ENCODE results near the gene SRP9. TPM values are rescaled to one million over a fixed set of nuclear protein-coding genes. Genes with fewer than 3 reads are reported as not detected.

SRP9 gene
- total and polyA plus RNA-seq, 2 experiments from 2014 or later = 640 to 728 TPM

DNA sequence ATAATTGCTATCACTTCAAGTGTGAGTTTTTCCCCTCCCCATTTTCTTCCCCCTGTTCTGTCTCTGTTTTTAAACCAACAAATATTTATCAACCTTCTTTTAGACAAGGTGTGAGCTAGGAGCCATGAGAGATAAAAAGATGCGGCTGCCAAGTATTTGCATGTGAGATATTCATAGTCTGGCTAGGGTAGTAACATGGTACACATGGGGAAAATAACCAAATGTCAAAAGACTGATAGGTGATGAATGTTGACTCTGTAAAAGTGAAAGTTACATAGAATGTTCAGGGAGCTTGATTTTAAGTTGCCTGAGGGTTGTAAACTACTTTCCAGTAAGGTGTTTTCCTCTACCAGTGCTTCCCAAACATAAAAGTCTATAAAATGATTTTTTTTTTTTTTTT lies 25.4 kb upstream of the SRP9 start:
- Mint-ChIP-seq H3K9me3 (no peaks in the 10 kb centered on the region), H3K36me3 (ENCODE audit: low read depth) (no peaks in the 10 kb centered on the region), H3K27ac (no peak overlapping the region), H3K27me3 (ENCODE audit: insufficient read depth, low read depth, poor library complexity) (peaks cover 4% of the 10 kb centered on the region), H3K4me1 (peaks cover 26% of the 10 kb centered on the region), H3K4me3 (no peak overlapping the region)
- Histone ChIP-seq H3K27ac (ENCODE audit: low read depth) (no peak overlapping the region), H3K4me1 (ENCODE audit: insufficient read depth) (no peaks in the 10 kb centered on the region; the same call in 1 of the 2 replicates), H3K4me3 (no peak overlapping the region), H3K9me2 (ENCODE audit: insufficient read depth) (no peaks in the 10 kb centered on the region), H3F3A (replicated peaks; ENCODE audit: low read depth) (no peaks in the 10 kb centered on the region; the same call in 1 of the 2 replicates), H4K20me1 (replicated peaks; ENCODE audit: insufficient read depth) (no peaks in the 10 kb centered on the region), H2AFZ (no peak overlapping the region), H3K27me3 (ENCODE audit: insufficient read depth) (no peaks in the 10 kb centered on the region), H3K36me3 (ENCODE audit: insufficient read depth) (no peaks in the 10 kb centered on the region), H3K4me2 (no peak overlapping the region), H3K79me2 (replicated peaks; ENCODE audit: insufficient read depth) (no peaks in the 10 kb centered on the region)
- TF ChIP-seq NANOG (IDR thresholded peaks at IDR 0.05; ENCODE audit: borderline replicate concordance) (no peak), EZH2 (IDR thresholded peaks at IDR 0.05; ENCODE audit: low read depth, unreplicated experiment) (no peak), ZNF331 (CRISPR knock-in tag; IDR thresholded peaks at IDR 0.05; ENCODE audit: low read depth) (no peak), POLR2AphosphoS5 (IDR thresholded peaks at IDR 0.05; ENCODE audit: low read depth) (no peak), CREB1 (CRISPR knock-in tag; IDR thresholded peaks at IDR 0.05; ENCODE audit: low read depth) (no peak)
- TF ChIP-seq, protein P1, sequence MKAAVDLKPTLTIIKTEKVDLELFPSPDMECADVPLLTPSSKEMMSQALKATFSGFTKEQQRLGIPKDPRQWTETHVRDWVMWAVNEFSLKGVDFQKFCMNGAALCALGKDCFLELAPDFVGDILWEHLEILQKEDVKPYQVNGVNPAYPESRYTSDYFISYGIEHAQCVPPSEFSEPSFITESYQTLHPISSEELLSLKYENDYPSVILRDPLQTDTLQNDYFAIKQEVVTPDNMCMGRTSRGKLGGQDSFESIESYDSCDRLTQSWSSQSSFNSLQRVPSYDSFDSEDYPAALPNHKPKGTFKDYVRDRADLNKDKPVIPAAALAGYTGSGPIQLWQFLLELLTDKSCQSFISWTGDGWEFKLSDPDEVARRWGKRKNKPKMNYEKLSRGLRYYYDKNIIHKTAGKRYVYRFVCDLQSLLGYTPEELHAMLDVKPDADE (IDR thresholded peaks at IDR 0.05) = no peak
- TF ChIP-seq, protein P2, sequence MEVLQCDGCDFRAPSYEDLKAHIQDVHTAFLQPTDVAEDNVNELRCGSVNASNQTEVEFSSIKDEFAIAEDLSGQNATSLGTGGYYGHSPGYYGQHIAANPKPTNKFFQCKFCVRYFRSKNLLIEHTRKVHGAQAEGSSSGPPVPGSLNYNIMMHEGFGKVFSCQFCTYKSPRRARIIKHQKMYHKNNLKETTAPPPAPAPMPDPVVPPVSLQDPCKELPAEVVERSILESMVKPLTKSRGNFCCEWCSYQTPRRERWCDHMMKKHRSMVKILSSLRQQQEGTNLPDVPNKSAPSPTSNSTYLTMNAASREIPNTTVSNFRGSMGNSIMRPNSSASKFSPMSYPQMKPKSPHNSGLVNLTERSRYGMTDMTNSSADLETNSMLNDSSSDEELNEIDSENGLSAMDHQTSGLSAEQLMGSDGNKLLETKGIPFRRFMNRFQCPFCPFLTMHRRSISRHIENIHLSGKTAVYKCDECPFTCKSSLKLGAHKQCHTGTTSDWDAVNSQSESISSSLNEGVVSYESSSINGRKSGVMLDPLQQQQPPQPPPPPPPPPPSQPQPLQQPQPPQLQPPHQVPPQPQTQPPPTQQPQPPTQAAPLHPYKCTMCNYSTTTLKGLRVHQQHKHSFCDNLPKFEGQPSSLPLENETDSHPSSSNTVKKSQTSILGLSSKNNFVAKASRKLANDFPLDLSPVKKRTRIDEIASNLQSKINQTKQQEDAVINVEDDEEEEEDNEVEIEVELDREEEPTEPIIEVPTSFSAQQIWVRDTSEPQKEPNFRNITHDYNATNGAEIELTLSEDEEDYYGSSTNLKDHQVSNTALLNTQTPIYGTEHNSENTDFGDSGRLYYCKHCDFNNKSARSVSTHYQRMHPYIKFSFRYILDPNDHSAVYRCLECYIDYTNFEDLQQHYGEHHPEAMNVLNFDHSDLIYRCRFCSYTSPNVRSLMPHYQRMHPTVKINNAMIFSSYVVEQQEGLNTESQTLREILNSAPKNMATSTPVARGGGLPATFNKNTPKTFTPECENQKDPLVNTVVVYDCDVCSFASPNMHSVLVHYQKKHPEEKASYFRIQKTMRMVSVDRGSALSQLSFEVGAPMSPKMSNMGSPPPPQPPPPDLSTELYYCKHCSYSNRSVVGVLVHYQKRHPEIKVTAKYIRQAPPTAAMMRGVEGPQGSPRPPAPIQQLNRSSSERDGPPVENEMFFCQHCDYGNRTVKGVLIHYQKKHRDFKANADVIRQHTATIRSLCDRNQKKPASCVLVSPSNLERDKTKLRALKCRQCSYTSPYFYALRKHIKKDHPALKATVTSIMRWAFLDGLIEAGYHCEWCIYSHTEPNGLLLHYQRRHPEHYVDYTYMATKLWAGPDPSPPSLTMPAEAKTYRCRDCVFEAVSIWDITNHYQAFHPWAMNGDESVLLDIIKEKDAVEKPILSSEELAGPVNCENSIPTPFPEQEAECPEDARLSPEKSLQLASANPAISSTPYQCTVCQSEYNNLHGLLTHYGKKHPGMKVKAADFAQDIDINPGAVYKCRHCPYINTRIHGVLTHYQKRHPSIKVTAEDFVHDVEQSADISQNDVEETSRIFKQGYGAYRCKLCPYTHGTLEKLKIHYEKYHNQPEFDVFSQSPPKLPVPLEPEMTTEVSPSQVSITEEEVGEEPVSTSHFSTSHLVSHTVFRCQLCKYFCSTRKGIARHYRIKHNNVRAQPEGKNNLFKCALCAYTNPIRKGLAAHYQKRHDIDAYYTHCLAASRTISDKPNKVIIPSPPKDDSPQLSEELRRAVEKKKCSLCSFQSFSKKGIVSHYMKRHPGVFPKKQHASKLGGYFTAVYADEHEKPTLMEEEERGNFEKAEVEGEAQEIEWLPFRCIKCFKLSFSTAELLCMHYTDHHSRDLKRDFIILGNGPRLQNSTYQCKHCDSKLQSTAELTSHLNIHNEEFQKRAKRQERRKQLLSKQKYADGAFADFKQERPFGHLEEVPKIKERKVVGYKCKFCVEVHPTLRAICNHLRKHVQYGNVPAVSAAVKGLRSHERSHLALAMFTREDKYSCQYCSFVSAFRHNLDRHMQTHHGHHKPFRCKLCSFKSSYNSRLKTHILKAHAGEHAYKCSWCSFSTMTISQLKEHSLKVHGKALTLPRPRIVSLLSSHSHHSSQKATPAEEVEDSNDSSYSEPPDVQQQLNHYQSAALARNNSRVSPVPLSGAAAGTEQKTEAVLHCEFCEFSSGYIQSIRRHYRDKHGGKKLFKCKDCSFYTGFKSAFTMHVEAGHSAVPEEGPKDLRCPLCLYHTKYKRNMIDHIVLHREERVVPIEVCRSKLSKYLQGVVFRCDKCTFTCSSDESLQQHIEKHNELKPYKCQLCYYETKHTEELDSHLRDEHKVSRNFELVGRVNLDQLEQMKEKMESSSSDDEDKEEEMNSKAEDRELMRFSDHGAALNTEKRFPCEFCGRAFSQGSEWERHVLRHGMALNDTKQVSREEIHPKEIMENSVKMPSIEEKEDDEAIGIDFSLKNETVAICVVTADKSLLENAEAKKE (CRISPR knock-in tag; IDR thresholded peaks at IDR 0.05) = no peak
- DNase-seq (ENCODE audit: low spot score) (no peak), ATAC-seq (no peak)

Measured in GM23338 (cell line).